Dedifferentiated amniotic fluid mesenchymal stem cell (primary cell): ENCODE results near the gene ZNF609.
A peak's percentile ranks its signal among the peaks of the same experiment; 100 is the strongest.

Experiments
- DNase-seq: peaks from one replicate; pipeline ENCODE4 v3.0.0-alpha.2; 2016; ENCODE audit errors: extremely low spot score

ZNF609 gene

GRCh38 chr15:64650552-64650951 is 190.2 kb downstream of the ZNF609 start:
- no peak for DNase-seq

- no peak for DNase-seq
Measured at GRCh38 chr15:64651601-64652191, 191.3 kb downstream of the ZNF609 start.

GRCh38 chr15:64653757-64654156 is 193.4 kb downstream of the ZNF609 start:
- DNase-seq, result no peak

GRCh38 chr15:64656508-64656907 is 196.1 kb downstream of the ZNF609 start:
- no peak for DNase-seq

GRCh38 chr15:64665179-64665578 is 204.8 kb downstream of the ZNF609 start:
- no peak for DNase-seq

GRCh38 chr15:64667736-64668161 is 207.4 kb downstream of the ZNF609 start:
- no peak for DNase-seq

- DNase-seq, result no peak
Measured at GRCh38 chr15:64673866-64674265, 213.5 kb downstream of the ZNF609 start.

GRCh38 chr15:64678126-64678819 is 217.9 kb downstream of the ZNF609 start:
- no peak for DNase-seq

GRCh38 chr15:64680097-64680496 is 219.7 kb downstream of the ZNF609 start:
- DNase-seq, result no peak

GRCh38 chr15:64681424-64682024 is 221.1 kb downstream of the ZNF609 start:
- no peak for DNase-seq

- DNase-seq, result no peak
Measured at GRCh38 chr15:64682255-64682654, 221.9 kb downstream of the ZNF609 start.

GRCh38 chr15:64683378-64683777 is 223.0 kb downstream of the ZNF609 start:
- DNase-seq, result no peak

GRCh38 chr15:64685230-64685888 is 225.0 kb downstream of the ZNF609 start:
- DNase-seq, result no peak

- DNase-seq, result peak; percentile 68
Measured at GRCh38 chr15:64686130-64686735, 225.9 kb downstream of the ZNF609 start.

GRCh38 chr15:64687172-64687571 is 226.8 kb downstream of the ZNF609 start:
- no peak for DNase-seq

- DNase-seq, result no peak
Measured at GRCh38 chr15:64687688-64688087, 227.3 kb downstream of the ZNF609 start.

- DNase-seq, result no peak
Measured at GRCh38 chr15:64688770-64689169, 228.4 kb downstream of the ZNF609 start.

- DNase-seq, result no peak
Measured at GRCh38 chr15:64690008-64690407, 229.6 kb downstream of the ZNF609 start.

GRCh38 chr15:64690578-64691296 is 230.4 kb downstream of the ZNF609 start:
- no peak for DNase-seq

- no peak for DNase-seq
Measured at GRCh38 chr15:64691896-64692565, 231.7 kb downstream of the ZNF609 start.

GRCh38 chr15:64693134-64693533 is 232.8 kb downstream of the ZNF609 start:
- peak; percentile 87 for DNase-seq
